HCT116 (cell line): ENCODE measurements around the gene KCNN3. TPM values are rescaled to one million over a fixed set of nuclear protein-coding genes. Genes with fewer than 3 reads are reported as not detected.
"Not testable (repeated sequence)": the region's sequence is repeated elsewhere in the genome, so short reads cannot be mapped to it uniquely, and the experiment has no call there.

ENCODE experiments used
- ATAC-seq: fragments of 200-7000 bp; cut with Tn5 transposase; 2 replicates; pipeline ENCODE4 v1.9.1; 2020; ENCODE audit warnings: mild to moderate bottlenecking, moderate library complexity
- BruUV-seq: library from RNA; stranded (reverse); fragments of 400-500 nt; replicated peaks from 2 replicates; lab custom pipeline; 2021; lab: Mats Ljungman, UMichigan
- CTCF ChIA-PET: fragments of 300-600 bp; sonication (Branson Sonifier 250); formaldehyde crosslinking; loops from one replicate; lab custom pipeline; 2021; ENCODE audit warnings: antibody characterized with exemption; lab: Charles Lee
- POLR2A ChIA-PET: fragments of 300-600, 350-600 bp; sonication (Branson Sonifier 250); formaldehyde crosslinking; loops from one replicate; lab custom pipeline; 2021; ENCODE audit warnings: antibody characterized with exemption; lab: Charles Lee
- RAD21 ChIA-PET, 2 experiments: fragments of 300-600 bp; sonication (Branson Sonifier 250); formaldehyde crosslinking; loops; one replicate each; lab custom pipeline; 2023; ENCODE audit warnings: low total read pairs in 2 of 2; ENCODE audit not compliant: uncharacterized antibody in 2 of 2, unreplicated experiment in 2 of 2, low non-redundant PET in 1 of 2; lab: Charles Lee
- DNase-seq: peaks from one replicate; pipeline ENCODE4 v3.0.0-alpha.2; 2010; ENCODE audit warnings: low read depth, low spot score
- H2AFZ ChIP-seq: fragments of 200-600 bp; shearing (Covaris generic), sonication (generic); 2 replicates; pipeline ENCODE4 v1.6.1; 2017; ENCODE audit warnings: low read depth, mixed run types, mixed read lengths, antibody characterized with exemption, low read length; ENCODE audit not compliant: poor library complexity, severe bottlenecking
- H3K27ac ChIP-seq: 2 replicates; pipeline ENCODE4 v1.5.1; 2012; ENCODE audit warnings: low read depth, low read length
- H3K27me3 ChIP-seq: fragments of 200-600 bp; sonication (generic); 2 replicates; pipeline ENCODE4 v1.6.1; 2016; ENCODE audit warnings: mixed run types, low read length, mixed read lengths; ENCODE audit not compliant: insufficient read depth
- H3K36me3 ChIP-seq, 2 experiments: fragments of 200-500 bp in 1 of 2; fragments of 200-600 bp in 1 of 2; sonication (Bioruptor generic) in 1 of 2; sonication (generic) in 1 of 2; 2 replicates each; pipeline versions ENCODE4 v1.5.1 to v1.6.1; 2014 to 2016; ENCODE audit warnings: low read length in 2 of 2, inconsistent platforms in 1 of 2, mixed read lengths in 1 of 2, mixed run types in 1 of 2; ENCODE audit not compliant: insufficient read depth in 2 of 2, control insufficient read depth in 1 of 2
- H3K4me1 ChIP-seq, 2 experiments: fragments of 200-600 bp in 1 of 2; sonication (generic) in 1 of 2; 2 replicates each; pipeline versions ENCODE4 v1.5.1 to v1.6.1; 2012 to 2017; ENCODE audit warnings: low read length in 2 of 2, inconsistent platforms in 1 of 2, mild to moderate bottlenecking in 1 of 2, mixed read lengths in 1 of 2, mixed run types in 1 of 2, moderate library complexity in 1 of 2; ENCODE audit not compliant: insufficient read depth in 2 of 2, control insufficient read depth in 1 of 2
- H3K4me2 ChIP-seq: fragments of 200-600 bp; sonication (generic); 2 replicates; pipeline ENCODE4 v1.6.1; 2017; ENCODE audit warnings: mixed run types, low read length, mixed read lengths
- H3K4me3 ChIP-seq, 2 experiments: fragments of 200-600 bp in 1 of 2; sonication (generic) in 1 of 2; replicated peaks in 1 of 2; 2 replicates each; pipeline ENCODE4 v1.5.1; 2011 to 2016; ENCODE audit warnings: low read length in 2 of 2, control low read depth in 1 of 2, low read depth in 1 of 2, mild to moderate bottlenecking in 1 of 2, mixed read lengths in 1 of 2, mixed run types in 1 of 2
- H3K79me2 ChIP-seq: fragments of 200-600 bp; sonication (generic); 2 replicates; pipeline ENCODE4 v1.6.1; 2017; ENCODE audit warnings: mild to moderate bottlenecking, mixed run types, low read length, moderate library complexity, mixed read lengths; ENCODE audit not compliant: insufficient read depth
- H3K9ac ChIP-seq: fragments of 200-600 bp; sonication (generic); 2 replicates; pipeline ENCODE4 v1.6.1; 2016; ENCODE audit warnings: low read length, mixed read lengths
- H3K9me2 ChIP-seq: fragments of 200-600 bp; sonication (generic), shearing (Covaris generic); 2 replicates; pipeline ENCODE4 v1.6.1; 2017; ENCODE audit warnings: mixed run types, mild to moderate bottlenecking, moderate library complexity; ENCODE audit not compliant: insufficient read depth
- H3K9me3 ChIP-seq, 2 experiments: fragments of 200-500 bp in 1 of 2; fragments of 200-600 bp in 1 of 2; sonication (Bioruptor generic) in 1 of 2; sonication (generic) in 1 of 2; 2 replicates each; pipeline ENCODE4 v1.6.1; 2014 to 2017; ENCODE audit warnings: low read length in 2 of 2, mixed read lengths in 2 of 2, inconsistent platforms in 1 of 2, low read depth in 1 of 2, mild to moderate bottlenecking in 1 of 2, mixed run types in 1 of 2, moderate library complexity in 1 of 2; ENCODE audit not compliant: control insufficient read depth in 1 of 2, insufficient read depth in 1 of 2
- H4K20me1 ChIP-seq: fragments of 200-600 bp; sonication (generic), shearing (Covaris generic); 2 replicates; pipeline ENCODE4 v1.6.1; 2017; ENCODE audit warnings: mixed run types, mild to moderate bottlenecking, moderate library complexity; ENCODE audit not compliant: insufficient read depth
- POLR2A ChIP-seq: IDR thresholded peaks from 2 replicates; pipeline ENCODE4 v1.7.0; 2011; ENCODE audit warnings: borderline replicate concordance; ENCODE audit not compliant: insufficient read depth, insufficient read length; ENCODE audit errors: extremely low read depth
- intact Hi-C: fragments of 100-400 bp; cut with micrococcal nuclease; formaldehyde crosslinking; loops from 2 replicates; pipeline ENCODE4 v1.10.0; 2022
- total RNA-seq: library from RNA; stranded (reverse); gene quantifications from one replicate; pipeline ENCODE4 v1.2.1, GENCODE V29; 2021; ENCODE audit not compliant: unreplicated experiment

KCNN3 gene
- total RNA-seq, 1 experiment from 2014 or later: 1.1 TPM

DNA sequence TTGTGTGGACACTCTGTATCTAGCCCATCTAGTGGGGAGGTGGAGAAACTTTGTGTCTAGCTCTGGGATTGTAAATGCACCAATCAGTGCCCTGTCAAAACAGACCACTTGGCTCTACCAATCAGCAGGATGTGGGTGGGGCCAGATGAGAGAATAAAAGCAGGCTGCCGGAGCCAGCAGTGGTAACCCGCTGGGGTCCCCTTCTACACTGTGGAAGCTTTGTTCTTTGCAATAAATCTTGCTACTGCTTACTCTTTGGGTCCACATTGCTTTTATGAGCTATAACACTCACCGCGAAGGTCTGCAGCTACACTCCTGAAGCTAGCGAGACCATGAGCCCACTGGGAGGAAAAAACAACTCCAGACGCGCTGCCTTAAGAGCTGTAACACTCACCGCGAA, 198.7 kb downstream of the KCNN3 start:
- TF ChIP-seq POLR2A: peak; percentile 78
- H3K4me3 ChIP-seq, H2AFZ ChIP-seq, H3K4me2 ChIP-seq, H3K9ac ChIP-seq, H3K9me3 ChIP-seq, H3K27ac ChIP-seq, DNase-seq, H3K9me2 ChIP-seq, intact Hi-C loops, BruUV-seq, POLR2A ChIA-PET, H3K27me3 ChIP-seq, H3K79me2 ChIP-seq, ATAC-seq, H4K20me1 ChIP-seq, H3K4me1 ChIP-seq, H3K36me3 ChIP-seq: not testable (repeated sequence)
- ChIA-PET RAD21 (interaction anchor here in 1 of 2 experiments (0.6 kb wide), 1 partner anchor 169 kb away, joined by 4 read pairs; no protein-coding TSS in a partner anchor), CTCF (interaction anchor here (0.6 to 1.3 kb wide), 2 partner anchors 189 to 207 kb away, joined by 3 read pairs; no protein-coding TSS in a partner anchor)

DNA sequence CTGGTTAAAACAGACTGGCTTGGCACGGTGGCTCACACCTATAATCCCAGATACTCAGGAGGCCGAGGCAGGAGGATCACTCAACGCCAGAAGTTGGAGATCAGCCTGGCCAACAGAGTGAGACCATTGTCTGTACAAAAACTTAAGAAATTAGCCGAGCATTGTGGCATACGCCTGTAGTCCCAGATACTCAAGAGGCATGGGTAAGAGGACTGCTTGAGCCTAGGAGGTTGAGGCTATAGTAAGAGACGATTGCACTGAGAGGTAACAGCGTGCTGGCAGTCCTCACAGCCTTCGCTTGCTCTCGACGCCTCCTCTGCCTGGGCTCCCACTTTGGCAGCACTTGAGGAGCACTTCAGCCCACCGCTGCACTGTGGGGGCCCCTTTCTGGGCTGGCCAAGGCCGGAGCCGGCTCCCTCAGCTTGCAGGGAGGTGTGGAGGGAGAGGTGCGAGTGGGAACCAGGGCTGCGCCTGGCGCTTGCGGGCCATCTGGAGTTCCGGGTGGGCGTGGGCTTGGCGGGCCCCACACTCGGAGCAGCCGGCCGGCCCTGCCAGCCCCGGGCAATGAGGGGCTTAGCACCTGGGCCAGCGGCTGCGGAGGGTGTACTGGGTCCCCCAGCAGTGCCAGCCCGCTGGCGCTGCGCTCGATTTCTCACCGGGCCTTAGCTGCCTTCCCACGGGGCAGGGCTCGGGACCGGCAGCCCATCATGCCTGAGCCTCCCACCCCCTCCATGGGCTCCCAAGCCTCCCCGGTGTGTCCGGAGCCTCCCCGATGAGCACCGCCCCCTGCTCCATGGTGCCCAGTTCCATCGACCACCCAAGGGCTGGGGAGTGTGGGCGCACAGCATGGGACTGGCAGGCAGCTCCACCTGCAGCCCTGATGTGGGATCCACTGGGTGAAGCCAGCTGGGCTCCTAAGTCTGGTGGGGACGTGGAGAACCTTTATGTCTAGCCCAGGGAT, 199.5 kb downstream of the KCNN3 start:
- peak; percentile 10; the same call in 1 of the 2 replicates for ATAC-seq
- H3K36me3 ChIP-seq, intact Hi-C loops, H3K27me3 ChIP-seq, H3K9me3 ChIP-seq, H3K4me1 ChIP-seq, DNase-seq, H3K4me3 ChIP-seq, BruUV-seq, H3K27ac ChIP-seq, H3K4me2 ChIP-seq, H3K9me2 ChIP-seq, H4K20me1 ChIP-seq, H3K79me2 ChIP-seq, H3K9ac ChIP-seq: not testable (repeated sequence)
- ChIA-PET POLR2A (interaction anchor here (1.0 to 1.6 kb wide), 2 partner anchors 78 to 208 kb away, joined by 3 to 5 read pairs; no protein-coding TSS in a partner anchor), CTCF (interaction anchor here (0.6 to 1.9 kb wide), 20 partner anchors 10 to 502 kb away, joined by 3 to 32 read pairs (median 4); partner anchors contain the start of genes ADAM15, KCNN3 and KRTCAP2), RAD21 (interaction anchor here (1.0 to 2.0 kb wide), 5 partner anchors 111 to 273 kb away, joined by 3 to 20 read pairs (median 3); partner anchors contain the start of gene KCNN3 (in 1 of the 2))
- H2AFZ ChIP-seq: peak overlapping the region; percentile 94
